Vagina (tissue), 2 donors: ENCODE measurements around the gene CPLX3. TPM values are rescaled to one million over a fixed set of nuclear protein-coding genes. Genes with fewer than 3 reads are reported as not detected.

Source experiments
- DNase-seq, 2 donors: peaks; one replicate each; pipeline ENCODE4 v3.0.0-alpha.2; 2017; ENCODE audit errors: extremely low spot score in 2 of 2
- H3K27ac ChIP-seq: fragments of 200-600 bp; sonication (generic); one replicate; pipeline ENCODE4 v1.5.1; 2019
- H3K27me3 ChIP-seq: fragments of 200-600 bp; sonication (generic); one replicate; pipeline ENCODE4 v1.5.1; 2019
- H3K36me3 ChIP-seq, 2 donors: fragments of 200-600 bp; sonication (generic); one replicate each; pipeline ENCODE4 v1.5.1; 2017 to 2019
- H3K4me1 ChIP-seq: fragments of 200-600 bp; sonication (generic); one replicate; pipeline ENCODE4 v1.5.1; 2019
- H3K4me3 ChIP-seq, 2 donors: fragments of 200-600 bp; sonication (generic); 1 replicate in 1 of 2; 2 replicates in 1 of 2; pipeline ENCODE4 v1.5.1; 2016 to 2019
- H3K9me3 ChIP-seq: fragments of 200-600 bp; sonication (generic); one replicate; pipeline ENCODE4 v1.5.1; 2019
- POLR2A ChIP-seq, 2 donors: fragments of 450-650 bp; IDR thresholded peaks; one replicate each; pipeline ENCODE4 v1.6.1; 2017; ENCODE audit warnings: antibody characterized with exemption in 2 of 2, mild to moderate bottlenecking in 2 of 2, moderate library complexity in 2 of 2
- POLR2AphosphoS5 ChIP-seq, 2 donors: sonication (generic); formaldehyde crosslinking; IDR thresholded peaks; one replicate each; pipeline ENCODE4 v1.9.0; 2017; ENCODE audit warnings: antibody characterized with exemption in 2 of 2, mild to moderate bottlenecking in 2 of 2, low read depth in 1 of 2; ENCODE audit not compliant: insufficient read depth in 1 of 2
- intact Hi-C: fragments of 100-400 bp; cut with DNase I; formaldehyde crosslinking; loops from one replicate; pipeline ENCODE4 v1.15.1; 2023
- total RNA-seq: library from RNA; depleted of rRNA; stranded (reverse); fragments of >200 nt; gene quantifications from one replicate; pipeline ENCODE4 v1.2.3, GENCODE V29; 2016
- TF ChIP-seq, protein P1 (sequence below), 3 experiments: fragments of 450-650 bp in 2 of 3; fragments of 200-600 bp in 1 of 3; sonication (generic) in 1 of 3; IDR thresholded peaks; one replicate each; pipeline ENCODE4 v1.5.1; 2017 to 2019; ENCODE audit warnings: antibody characterized with exemption in 3 of 3, mild to moderate bottlenecking in 2 of 3, moderate library complexity in 2 of 3

Gene CPLX3
- total RNA-seq, 1 donor from 2014 or later = not detected

DNA sequence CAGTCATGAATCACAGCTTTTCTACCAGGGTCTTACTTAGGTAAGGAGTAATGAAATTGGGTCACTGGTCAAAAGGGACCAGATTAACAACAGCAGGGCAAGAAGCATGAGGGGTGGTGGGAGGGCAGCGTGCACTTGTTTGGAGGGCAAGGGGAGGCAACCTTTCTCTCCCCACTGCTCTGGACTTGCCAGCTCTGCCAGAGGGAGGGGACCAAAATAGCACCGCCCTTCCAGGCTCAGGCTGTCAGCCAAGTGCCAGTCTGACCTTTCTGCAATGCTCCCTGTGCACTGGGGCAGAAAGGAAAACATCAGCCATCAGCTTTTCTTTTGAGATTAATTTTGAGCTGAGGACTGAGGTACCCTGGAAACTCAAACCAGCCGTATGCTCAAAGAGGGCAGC lies 21.0 kb downstream of the CPLX3 start:
- TF ChIP-seq POLR2A (IDR thresholded peaks at IDR 0.05) = no peak
- TF ChIP-seq POLR2AphosphoS5 (IDR thresholded peaks at IDR 0.05; ENCODE audit: insufficient read depth in 1 of 2, low read depth in 1 of 2) = no peak
- TF ChIP-seq, protein P1, sequence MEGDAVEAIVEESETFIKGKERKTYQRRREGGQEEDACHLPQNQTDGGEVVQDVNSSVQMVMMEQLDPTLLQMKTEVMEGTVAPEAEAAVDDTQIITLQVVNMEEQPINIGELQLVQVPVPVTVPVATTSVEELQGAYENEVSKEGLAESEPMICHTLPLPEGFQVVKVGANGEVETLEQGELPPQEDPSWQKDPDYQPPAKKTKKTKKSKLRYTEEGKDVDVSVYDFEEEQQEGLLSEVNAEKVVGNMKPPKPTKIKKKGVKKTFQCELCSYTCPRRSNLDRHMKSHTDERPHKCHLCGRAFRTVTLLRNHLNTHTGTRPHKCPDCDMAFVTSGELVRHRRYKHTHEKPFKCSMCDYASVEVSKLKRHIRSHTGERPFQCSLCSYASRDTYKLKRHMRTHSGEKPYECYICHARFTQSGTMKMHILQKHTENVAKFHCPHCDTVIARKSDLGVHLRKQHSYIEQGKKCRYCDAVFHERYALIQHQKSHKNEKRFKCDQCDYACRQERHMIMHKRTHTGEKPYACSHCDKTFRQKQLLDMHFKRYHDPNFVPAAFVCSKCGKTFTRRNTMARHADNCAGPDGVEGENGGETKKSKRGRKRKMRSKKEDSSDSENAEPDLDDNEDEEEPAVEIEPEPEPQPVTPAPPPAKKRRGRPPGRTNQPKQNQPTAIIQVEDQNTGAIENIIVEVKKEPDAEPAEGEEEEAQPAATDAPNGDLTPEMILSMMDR (IDR thresholded peaks at IDR 0.05) = no peak
- peaks cover 22% of the 10 kb centered on the region for H3K4me1 ChIP-seq
- H3K27me3 ChIP-seq = no peaks in the 10 kb centered on the region
- H3K4me3 ChIP-seq = no peak overlapping the region
- intact Hi-C loops = no loop called here
- H3K9me3 ChIP-seq = no peaks in the 10 kb centered on the region
- no peak for DNase-seq
- H3K36me3 ChIP-seq = peaks cover 0 to 61% of the 10 kb centered on the region in 2 donors
- H3K27ac ChIP-seq = no peak overlapping the region

DNA sequence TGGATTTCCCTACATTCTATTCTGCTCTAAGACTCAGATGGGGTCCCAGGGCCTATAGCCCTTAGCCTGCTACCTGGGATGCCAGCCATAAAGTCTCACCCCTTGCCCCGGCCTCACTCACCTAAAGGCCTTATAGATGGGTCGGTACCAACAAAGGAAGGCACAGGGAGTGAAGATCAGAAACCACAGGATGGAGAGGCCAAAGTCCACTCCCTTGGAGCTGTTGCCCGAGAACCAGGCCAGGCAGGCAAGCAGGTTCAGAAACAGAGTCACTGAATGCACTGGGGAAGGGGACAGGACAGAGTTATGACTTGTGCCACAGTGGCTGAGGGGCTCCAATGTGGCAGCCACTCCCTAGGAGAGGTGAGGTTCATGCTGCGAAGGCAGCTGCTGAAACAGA lies 24.0 kb downstream of the CPLX3 start:
- DNase-seq = no peak
- Histone ChIP-seq H3K27me3 (no peaks in the 10 kb centered on the region), H3K27ac (no peak overlapping the region), H3K4me1 (no peaks in the 10 kb centered on the region), H3K36me3 (peaks cover 0 to 79% of the 10 kb centered on the region in 2 donors), H3K9me3 (no peaks in the 10 kb centered on the region), H3K4me3 (no peak overlapping the region)
- TF ChIP-seq, protein P1 (IDR thresholded peaks at IDR 0.05) = no peak
- TF ChIP-seq POLR2AphosphoS5 (IDR thresholded peaks at IDR 0.05; ENCODE audit: insufficient read depth in 1 of 2, low read depth in 1 of 2) (no peak), POLR2A (IDR thresholded peaks at IDR 0.05) (no peak)
- intact Hi-C loops = no loop called here

DNA sequence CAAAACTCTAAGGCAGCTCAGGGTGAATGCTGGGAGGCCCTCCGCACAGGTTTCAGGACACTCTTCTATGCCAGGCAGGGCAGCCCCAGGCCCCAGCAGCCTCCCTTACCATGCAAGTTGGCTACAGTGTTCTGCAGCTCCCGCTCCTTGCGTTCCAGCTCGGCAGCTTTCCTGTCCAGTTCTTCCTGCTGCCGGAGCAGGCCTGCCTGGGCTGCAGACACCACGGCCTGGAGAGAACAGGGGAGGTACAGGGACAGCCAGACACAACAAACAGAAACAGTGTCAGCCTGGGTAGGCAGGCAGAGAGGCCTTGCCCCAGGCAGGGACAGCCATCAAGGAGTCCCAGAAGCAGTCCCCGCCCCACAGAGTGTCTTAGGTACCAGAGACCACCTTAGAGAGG lies 25.5 kb downstream of the CPLX3 start:
- intact Hi-C loops = no loop called here
- TF ChIP-seq POLR2AphosphoS5 (IDR thresholded peaks at IDR 0.05; ENCODE audit: insufficient read depth in 1 of 2, low read depth in 1 of 2) (no peak), POLR2A (IDR thresholded peaks at IDR 0.05) (no peak)
- TF ChIP-seq, protein P1 (IDR thresholded peaks at IDR 0.05) = no peak

DNA sequence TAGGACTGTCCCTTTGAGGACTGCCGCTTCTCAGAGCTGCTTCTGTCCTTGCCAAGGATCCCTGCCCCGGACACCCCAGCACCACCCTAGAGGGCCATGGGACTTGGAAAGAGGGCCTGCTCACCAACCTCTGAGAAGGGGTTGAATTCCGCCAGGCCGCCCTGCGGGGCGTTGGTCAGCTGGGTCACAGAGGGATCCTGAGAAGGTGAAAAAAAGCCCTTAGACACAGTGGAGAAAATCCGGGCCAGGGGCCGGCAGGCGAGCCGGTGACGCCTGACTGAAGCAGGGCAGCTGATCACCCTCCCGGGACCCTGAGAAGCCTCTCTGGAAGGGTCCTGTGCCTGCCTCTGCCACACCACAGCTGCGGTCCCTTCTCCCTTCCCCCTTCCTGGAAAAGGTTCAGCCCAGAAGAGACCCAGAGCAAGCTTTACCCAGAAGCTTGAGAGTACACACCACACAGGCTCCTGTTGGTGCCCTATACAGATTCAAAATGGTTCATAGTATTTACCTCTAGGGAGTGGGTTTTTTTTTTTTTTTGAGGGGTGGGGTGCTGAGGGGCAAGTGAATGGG lies 28.1 kb downstream of the CPLX3 start:
- TF ChIP-seq, protein P1 (IDR thresholded peaks at IDR 0.05) = no peak
- TF ChIP-seq POLR2AphosphoS5 (IDR thresholded peaks at IDR 0.05; ENCODE audit: insufficient read depth in 1 of 2, low read depth in 1 of 2) (no peak), POLR2A (IDR thresholded peaks at IDR 0.05) (no peak)
- Histone ChIP-seq H3K4me1 (peaks cover 29% of the 10 kb centered on the region), H3K27me3 (no peaks in the 10 kb centered on the region), H3K4me3 (no peak overlapping the region), H3K27ac (no peak overlapping the region), H3K36me3 (peaks cover 0 to 51% of the 10 kb centered on the region in 2 donors), H3K9me3 (no peaks in the 10 kb centered on the region)
- no peak for DNase-seq
- intact Hi-C loops = no loop called here

More for the DNA sequence above, 25.5 kb downstream of the CPLX3 start:
- H3K4me1 ChIP-seq = peaks cover 11% of the 10 kb centered on the region
- no peak overlapping the region for H3K27ac ChIP-seq
- H3K4me3 ChIP-seq = no peak overlapping the region
- H3K9me3 ChIP-seq = no peaks in the 10 kb centered on the region
- no peaks in the 10 kb centered on the region for H3K27me3 ChIP-seq
- DNase-seq = no peak
- peaks cover 0 to 72% of the 10 kb centered on the region in 2 donors for H3K36me3 ChIP-seq

DNA sequence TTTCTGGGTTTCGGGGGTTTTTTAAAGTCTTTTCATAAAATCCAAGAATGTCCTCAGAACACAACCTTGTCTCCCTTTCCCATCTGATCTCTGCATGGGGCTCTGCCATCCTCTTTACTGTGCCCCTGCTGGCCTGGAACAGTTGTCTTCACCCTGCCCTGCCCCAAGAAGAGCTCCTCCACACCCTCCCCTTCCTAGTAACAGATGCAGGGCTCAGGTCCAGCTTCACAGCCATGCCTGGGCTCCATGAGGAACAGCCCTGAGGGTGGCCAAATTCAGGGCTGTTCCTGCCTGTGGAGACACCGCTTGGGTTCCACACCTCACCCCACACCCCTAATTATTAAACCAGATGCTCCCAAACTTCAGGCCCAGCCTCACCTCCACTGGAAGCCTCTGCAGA lies 29.4 kb downstream of the CPLX3 start:
- no peak overlapping the region for H3K4me3 ChIP-seq
- H3K9me3 ChIP-seq = no peaks in the 10 kb centered on the region
- no peaks in the 10 kb centered on the region for H3K27me3 ChIP-seq
- DNase-seq = no peak
- intact Hi-C loops = no loop called here
- H3K27ac ChIP-seq = no peak overlapping the region
- peaks cover 0 to 37% of the 10 kb centered on the region in 2 donors for H3K36me3 ChIP-seq
- peaks cover 37% of the 10 kb centered on the region for H3K4me1 ChIP-seq
- TF ChIP-seq POLR2AphosphoS5 (IDR thresholded peaks at IDR 0.05; ENCODE audit: insufficient read depth in 1 of 2, low read depth in 1 of 2) (no peak), POLR2A (IDR thresholded peaks at IDR 0.05) (no peak)
- TF ChIP-seq, protein P1 (IDR thresholded peaks at IDR 0.05) = no peak
